PC-9 (cell line): ENCODE data around the gene HOXB9.

Experiments
- CTCF ChIP-seq: fragments of 200-600 bp; sonication (generic); conservative IDR thresholded peaks from 2 replicates; pipeline ENCODE4 v1.6.1; 2017; ENCODE audit warnings: mixed run types, antibody characterized with exemption, mild to moderate bottlenecking, moderate library complexity
- EZH2 ChIP-seq: fragments of 200-600 bp; sonication (generic); IDR thresholded peaks from 2 replicates; pipeline ENCODE4 v1.8.0; 2017; ENCODE audit warnings: antibody characterized with exemption, low read depth

DNA sequence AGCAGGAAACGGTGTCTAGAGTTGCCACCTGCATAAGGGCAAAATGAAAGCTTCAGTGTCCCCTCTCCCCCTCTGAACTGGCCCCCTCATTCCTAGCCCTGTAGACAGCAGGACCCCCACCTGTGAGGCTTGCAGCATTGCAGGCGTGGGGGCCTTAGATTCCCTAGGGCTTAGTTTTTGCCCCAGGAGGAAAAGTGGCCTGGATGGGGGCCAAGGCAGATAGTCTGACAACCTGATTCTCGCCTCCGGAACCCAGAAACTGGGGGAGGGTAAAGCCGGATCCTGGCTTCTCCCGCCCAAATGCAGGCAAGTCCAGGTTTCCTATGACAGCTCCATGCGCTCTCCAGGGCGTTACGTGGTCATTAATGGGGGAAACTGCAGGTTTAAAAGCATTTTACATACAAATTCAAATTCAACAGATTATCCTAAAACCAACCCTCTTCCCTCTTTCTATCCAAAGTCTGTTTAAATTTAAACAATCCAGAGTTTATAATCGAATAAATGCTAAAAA lies 20.7 kb downstream of the HOXB9 start:
- TF ChIP-seq CTCF: no peak
- TF ChIP-seq EZH2: no peak
